Spleen (tissue), 11 donors: ENCODE data around the gene LRRC15. TPM values are rescaled to one million over a fixed set of nuclear protein-coding genes. Genes with fewer than 3 reads are reported as not detected.

Experiments used
- DNase-seq: peaks from one replicate; pipeline ENCODE4 v3.0.0-alpha.2; 2020
- H3K27ac ChIP-seq, 8 donors: fragments of 200-600 bp; sonication (generic) in 7 of 8; 1 replicate in 4 of 8; 2 replicates in 4 of 8; pipeline versions ENCODE4 v1.5.0 to v1.8.0; 2016 to 2021; ENCODE audit warnings: inconsistent platforms in 4 of 8, mild to moderate bottlenecking in 4 of 8, moderate library complexity in 1 of 8
- H3K27me3 ChIP-seq, 7 donors: fragments of 200-600 bp; sonication (generic) in 6 of 7; replicated peaks in 1 of 7; 1 replicate in 4 of 7; 2 replicates in 3 of 7; pipeline versions ENCODE4 v1.5.0 to v1.8.0; 2016 to 2021; ENCODE audit warnings: inconsistent platforms in 3 of 7, mild to moderate bottlenecking in 1 of 7
- H3K36me3 ChIP-seq, 6 donors: fragments of 200-600 bp; sonication (generic) in 5 of 6; 1 replicate in 4 of 6; 2 replicates in 2 of 6; pipeline versions ENCODE4 v1.5.0 to v1.8.0; 2016 to 2021; ENCODE audit warnings: inconsistent platforms in 2 of 6
- H3K4me1 ChIP-seq, 6 donors: fragments of 200-600 bp; sonication (generic) in 5 of 6; 1 replicate in 3 of 6; 2 replicates in 3 of 6; pipeline versions ENCODE4 v1.5.0 to v1.8.0; 2016 to 2021; ENCODE audit warnings: inconsistent platforms in 3 of 6
- H3K4me3 ChIP-seq, 8 donors: fragments of 200-600 bp; sonication (generic) in 7 of 8; 1 replicate in 4 of 8; 2 replicates in 4 of 8; pipeline versions ENCODE4 v1.5.0 to v1.8.0; 2016 to 2021; ENCODE audit warnings: inconsistent platforms in 4 of 8, mild to moderate bottlenecking in 4 of 8, moderate library complexity in 2 of 8
- H3K9me3 ChIP-seq, 8 donors: fragments of 200-600 bp; sonication (generic) in 7 of 8; 1 replicate in 4 of 8; 2 replicates in 4 of 8; pipeline versions ENCODE4 v1.5.0 to v1.8.0; 2016 to 2021; ENCODE audit warnings: inconsistent platforms in 4 of 8
- POLR2A ChIP-seq, 3 donors: fragments of 450-650 bp; IDR thresholded peaks; one replicate each; pipeline ENCODE4 v1.5.1; 2017; ENCODE audit warnings: antibody characterized with exemption in 3 of 3, mild to moderate bottlenecking in 1 of 3
- POLR2AphosphoS5 ChIP-seq, 3 donors: sonication (generic); formaldehyde crosslinking; IDR thresholded peaks; one replicate each; pipeline ENCODE4 v1.5.1; 2017; ENCODE audit warnings: antibody characterized with exemption in 3 of 3
- WGBS, 5 donors: extraction: QIAGEN DNeasy Blood & Tissue Kit in 3 of 5; methylation state at CpG; one replicate each; pipeline versions ENCODE4 v1.1.5 to v1.1.7; 2013 to 2018; 5-methylcytosine and 5-hydroxymethylcytosine counted together
- intact Hi-C: fragments of 100-400 bp; cut with DNase I; formaldehyde crosslinking; loops from one replicate; pipeline ENCODE4 v1.15.0; 2023; ENCODE audit warnings: low total_unique reads
- polyA plus RNA-seq, 3 donors: library from polyadenylated mRNA; stranded (reverse); fragments of 200-250 nt; gene quantifications; one replicate each; pipeline ENCODE4 v1.2.1, GENCODE V29; 2013
- total RNA-seq, 7 donors: library from RNA; depleted of rRNA in 3 of 7; stranded (reverse); fragments of >200 nt in 3 of 7; fragmentation: NEBNext Ultra II Directional in 4 of 7; extraction: Animal tissue kit (Norgen Biotek cat#: 25700) in 4 of 7; gene quantifications; one replicate each; pipeline versions ENCODE4 v1.1.0 to v1.2.1, GENCODE V29; 2016 to 2021
- TF ChIP-seq, protein P1 (sequence below), 11 experiments: fragments of 200-600 bp in 7 of 11; fragments of 450-650 bp in 4 of 11; sonication (generic) in 4 of 11; IDR thresholded peaks in 8 of 11; conservative IDR thresholded peaks in 3 of 11; 1 replicate in 7 of 11; 2 replicates in 4 of 11; pipeline versions ENCODE4 v1.4.0 to v1.8.0; 2016 to 2021; ENCODE audit warnings: antibody characterized with exemption in 11 of 11, inconsistent platforms in 4 of 11, mild to moderate bottlenecking in 1 of 11
- donor health status: healthy with polysubstance abuse.
- donor health status: DM: no; HTN: no; CAD: no; lungs with moderate emphysema.
- donor health status: DM: no; HTN: no; CAD: no.
- donor health status: Bipolar disorder and iron deficiency.
- donor health status: healthy.
- donor health status: DM: no; HTN: no; CAD: no.
- donor health status: DM: yes; HTN: yes; CAD: no.

Gene LRRC15
- total and polyA plus RNA-seq, 10 donors = 0.09 to 1.1 (median 0.35) TPM; not detected in 1

DNA sequence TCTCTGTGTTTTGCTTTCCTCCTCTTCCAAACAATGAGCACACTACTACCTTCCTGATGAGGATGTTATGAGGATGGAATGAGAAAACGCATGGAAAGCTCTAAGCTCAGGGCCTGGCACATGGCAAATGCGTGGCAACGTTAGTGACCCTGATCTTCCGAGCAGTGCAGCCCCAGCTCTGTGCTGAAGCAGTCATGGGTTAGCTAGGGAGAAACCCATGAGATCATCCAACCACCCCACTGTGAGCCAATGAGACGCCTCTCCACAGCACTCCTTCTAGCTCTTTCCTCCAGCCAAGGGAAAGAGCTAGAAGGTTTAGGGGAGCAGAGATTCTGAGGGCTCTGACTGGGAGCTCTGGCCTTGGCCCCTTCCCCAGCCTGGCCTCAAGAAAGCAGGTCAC, 22.9 kb downstream of the LRRC15 start:
- intact Hi-C loops = no loop called here
- H3K4me1 ChIP-seq = peaks cover 0 to 7% (median 2%) of the 10 kb centered on the region in 6 donors
- peaks cover 0 to 40% (median 0%) of the 10 kb centered on the region in 7 donors for H3K27me3 ChIP-seq
- H3K9me3 ChIP-seq = no peaks in the 10 kb centered on the region
- TF ChIP-seq POLR2A (IDR thresholded peaks at IDR 0.05) (no peak), POLR2AphosphoS5 (IDR thresholded peaks at IDR 0.05) (no peak)
- TF ChIP-seq, protein P1, sequence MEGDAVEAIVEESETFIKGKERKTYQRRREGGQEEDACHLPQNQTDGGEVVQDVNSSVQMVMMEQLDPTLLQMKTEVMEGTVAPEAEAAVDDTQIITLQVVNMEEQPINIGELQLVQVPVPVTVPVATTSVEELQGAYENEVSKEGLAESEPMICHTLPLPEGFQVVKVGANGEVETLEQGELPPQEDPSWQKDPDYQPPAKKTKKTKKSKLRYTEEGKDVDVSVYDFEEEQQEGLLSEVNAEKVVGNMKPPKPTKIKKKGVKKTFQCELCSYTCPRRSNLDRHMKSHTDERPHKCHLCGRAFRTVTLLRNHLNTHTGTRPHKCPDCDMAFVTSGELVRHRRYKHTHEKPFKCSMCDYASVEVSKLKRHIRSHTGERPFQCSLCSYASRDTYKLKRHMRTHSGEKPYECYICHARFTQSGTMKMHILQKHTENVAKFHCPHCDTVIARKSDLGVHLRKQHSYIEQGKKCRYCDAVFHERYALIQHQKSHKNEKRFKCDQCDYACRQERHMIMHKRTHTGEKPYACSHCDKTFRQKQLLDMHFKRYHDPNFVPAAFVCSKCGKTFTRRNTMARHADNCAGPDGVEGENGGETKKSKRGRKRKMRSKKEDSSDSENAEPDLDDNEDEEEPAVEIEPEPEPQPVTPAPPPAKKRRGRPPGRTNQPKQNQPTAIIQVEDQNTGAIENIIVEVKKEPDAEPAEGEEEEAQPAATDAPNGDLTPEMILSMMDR (IDR thresholded peaks at IDR 0.05 in 8 of 11, conservative IDR thresholded peaks at IDR 0.05 in 3 of 11) = no peak
- no peaks in the 10 kb centered on the region for H3K36me3 ChIP-seq
- H3K4me3 ChIP-seq = no peak overlapping the region
- no peak overlapping the region for H3K27ac ChIP-seq
- 67 to 80% (median 75%) methylated on average over 5 of the region's 5 CpGs for WGBS, 5 donors
- no peak for DNase-seq

DNA sequence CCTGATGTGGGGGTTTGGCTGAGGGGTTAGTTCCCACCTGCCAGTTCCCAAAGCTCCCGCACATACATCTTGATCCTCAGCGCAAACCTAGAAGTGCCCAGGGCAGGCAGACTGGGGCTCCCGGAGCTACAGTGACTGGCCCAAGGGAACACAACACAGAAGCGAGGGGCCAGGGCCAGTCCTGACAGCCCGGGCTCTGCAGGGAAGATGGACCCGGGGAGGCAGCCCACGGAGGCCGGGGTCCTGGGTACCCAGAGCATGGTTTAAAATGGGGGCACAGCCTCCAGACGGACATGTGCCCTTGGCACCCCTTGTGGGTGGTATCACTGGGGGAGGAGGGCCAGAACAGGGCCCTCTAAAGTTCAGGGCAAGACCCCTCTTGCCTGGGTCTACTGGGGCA, 23.5 kb downstream of the LRRC15 start:
- H3K9me3 ChIP-seq = no peaks in the 10 kb centered on the region
- TF ChIP-seq POLR2A (IDR thresholded peaks at IDR 0.05) = no peak
- TF ChIP-seq POLR2AphosphoS5 (IDR thresholded peaks at IDR 0.05) = no peak
- TF ChIP-seq, protein P1 (IDR thresholded peaks at IDR 0.05 in 8 of 11, conservative IDR thresholded peaks at IDR 0.05 in 3 of 11) = no peak
- DNase-seq = no peak
- peaks cover 0 to 7% (median 2%) of the 10 kb centered on the region in 6 donors for H3K4me1 ChIP-seq
- H3K36me3 ChIP-seq = no peaks in the 10 kb centered on the region
- H3K27ac ChIP-seq = no peak overlapping the region
- intact Hi-C loops = no loop called here
- H3K4me3 ChIP-seq = no peak overlapping the region
- H3K27me3 ChIP-seq = peaks cover 0 to 41% (median 0%) of the 10 kb centered on the region in 7 donors
- 72 to 88% (median 83%) methylated on average over 7 to 9 of the region's 9 CpGs for WGBS, 5 donors

DNA sequence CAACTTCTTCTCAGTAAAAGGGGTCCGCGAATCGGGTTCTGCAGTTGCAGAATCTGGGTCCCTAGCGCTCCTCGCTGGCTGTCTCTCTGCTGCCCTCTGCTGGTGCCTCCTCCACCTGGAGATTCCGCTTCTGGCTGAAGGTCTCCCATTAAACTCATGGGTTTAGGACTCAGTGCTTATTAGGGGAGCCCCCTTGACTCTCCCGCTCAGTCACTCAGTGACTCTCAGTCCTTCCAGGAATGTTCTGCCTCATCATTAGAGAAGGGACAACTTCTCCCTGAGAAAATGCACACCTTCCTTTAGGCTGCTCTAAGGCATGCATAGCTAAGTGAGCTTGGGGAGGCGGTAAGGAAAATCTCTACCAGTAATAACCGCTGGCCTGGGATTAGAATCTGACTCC, 25.5 kb downstream of the LRRC15 start:
- no peaks in the 10 kb centered on the region for H3K36me3 ChIP-seq
- DNase-seq = peak; percentile 88
- no peak overlapping the region for H3K27ac ChIP-seq
- 35 to 43% (median 38%) methylated on average over 9 of the region's 9 CpGs for WGBS, 5 donors
- TF ChIP-seq POLR2A (IDR thresholded peaks at IDR 0.05) = no peak
- TF ChIP-seq, protein P1 (IDR thresholded peaks at IDR 0.05 in 8 of 11, conservative IDR thresholded peaks at IDR 0.05 in 3 of 11) = peak; percentile 63 to 92 (median 85)
- H3K4me3 ChIP-seq = no peak overlapping the region
- H3K9me3 ChIP-seq = no peaks in the 10 kb centered on the region
- peaks cover 0 to 7% (median 2%) of the 10 kb centered on the region in 6 donors for H3K4me1 ChIP-seq
- H3K27me3 ChIP-seq = peaks cover 0 to 41% (median 0%) of the 10 kb centered on the region in 7 donors
- intact Hi-C loops = no loop called here

- Histone ChIP-seq H3K27ac (no peak overlapping the region), H3K36me3 (no peaks in the 10 kb centered on the region), H3K27me3 (peaks cover 0 to 41% (median 0%) of the 10 kb centered on the region in 7 donors), H3K4me3 (no peak overlapping the region), H3K4me1 (peaks cover 0 to 7% (median 2%) of the 10 kb centered on the region in 6 donors), H3K9me3 (no peaks in the 10 kb centered on the region)
- intact Hi-C loops = no loop called here
- 72 to 85% (median 83%) methylated on average over 2 of the region's 2 CpGs for WGBS, 5 donors
- DNase-seq = no peak
- TF ChIP-seq POLR2AphosphoS5 (IDR thresholded peaks at IDR 0.05) (no peak), POLR2A (IDR thresholded peaks at IDR 0.05) (no peak)
- TF ChIP-seq, protein P1 (IDR thresholded peaks at IDR 0.05 in 8 of 11, conservative IDR thresholded peaks at IDR 0.05 in 3 of 11) = no peak
These were observed 26.0 kb downstream of the LRRC15 start for GRCh38 chr3:194343561-194343893.
